Gastrocnemius medialis (tissue), 4 donors: ENCODE measurements around the gene FCHSD2.

Experiments used
- CTCF ChIP-seq, 5 experiments: fragments of 450-650 bp in 3 of 5; fragments of 200-600 bp in 2 of 5; sonication (generic) in 2 of 5; IDR thresholded peaks in 4 of 5; conservative IDR thresholded peaks in 1 of 5; 1 replicate in 4 of 5; 2 replicates in 1 of 5; pipeline ENCODE4 v1.5.1; 2016 to 2019; ENCODE audit warnings: antibody characterized with exemption in 5 of 5, mild to moderate bottlenecking in 3 of 5, moderate library complexity in 3 of 5
- POLR2A ChIP-seq, 2 donors: fragments of 450-650 bp; IDR thresholded peaks; one replicate each; pipeline ENCODE4 v1.6.1; 2017; ENCODE audit warnings: antibody characterized with exemption in 2 of 2, mild to moderate bottlenecking in 2 of 2, moderate library complexity in 2 of 2

GRCh38 chr11:73087730-73088129 is 54.4 kb downstream of the FCHSD2 start:
- TF ChIP-seq CTCF (IDR thresholded peaks at IDR 0.05 in 4 of 5, conservative IDR thresholded peaks at IDR 0.05 in 1 of 5), result no peak
- no peak for TF ChIP-seq POLR2A (IDR thresholded peaks at IDR 0.05)
